ENCODE data around the gene RBP3.

Gene RBP3

DNA sequence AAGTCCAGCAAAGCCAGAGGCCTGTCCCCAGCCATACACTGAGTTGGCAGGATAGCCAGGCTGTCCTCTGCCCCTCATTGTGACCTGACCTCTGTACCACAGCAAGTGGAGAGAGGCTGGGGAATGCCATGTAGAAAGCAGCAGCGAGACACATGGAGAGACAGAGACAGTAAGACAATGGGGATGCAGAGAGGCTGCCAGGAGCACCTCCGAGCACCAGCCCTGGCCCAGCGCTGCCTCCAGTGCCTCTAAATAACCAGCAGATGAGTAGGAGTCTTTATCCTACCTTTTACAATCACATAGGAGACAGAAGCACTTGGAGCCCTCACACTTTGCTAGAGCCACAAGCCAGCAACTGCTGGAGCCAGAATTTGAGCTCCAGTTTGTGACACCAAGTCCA, 17.8 kb upstream of the RBP3 start:
- no peak overlapping the region for H3K4me3 ChIP-seq (ENCODE audit: low read depth, low read length)
- TF ChIP-seq, protein P1, sequence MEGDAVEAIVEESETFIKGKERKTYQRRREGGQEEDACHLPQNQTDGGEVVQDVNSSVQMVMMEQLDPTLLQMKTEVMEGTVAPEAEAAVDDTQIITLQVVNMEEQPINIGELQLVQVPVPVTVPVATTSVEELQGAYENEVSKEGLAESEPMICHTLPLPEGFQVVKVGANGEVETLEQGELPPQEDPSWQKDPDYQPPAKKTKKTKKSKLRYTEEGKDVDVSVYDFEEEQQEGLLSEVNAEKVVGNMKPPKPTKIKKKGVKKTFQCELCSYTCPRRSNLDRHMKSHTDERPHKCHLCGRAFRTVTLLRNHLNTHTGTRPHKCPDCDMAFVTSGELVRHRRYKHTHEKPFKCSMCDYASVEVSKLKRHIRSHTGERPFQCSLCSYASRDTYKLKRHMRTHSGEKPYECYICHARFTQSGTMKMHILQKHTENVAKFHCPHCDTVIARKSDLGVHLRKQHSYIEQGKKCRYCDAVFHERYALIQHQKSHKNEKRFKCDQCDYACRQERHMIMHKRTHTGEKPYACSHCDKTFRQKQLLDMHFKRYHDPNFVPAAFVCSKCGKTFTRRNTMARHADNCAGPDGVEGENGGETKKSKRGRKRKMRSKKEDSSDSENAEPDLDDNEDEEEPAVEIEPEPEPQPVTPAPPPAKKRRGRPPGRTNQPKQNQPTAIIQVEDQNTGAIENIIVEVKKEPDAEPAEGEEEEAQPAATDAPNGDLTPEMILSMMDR (IDR thresholded peaks at IDR 0.05; ENCODE audit: borderline replicate concordance, insufficient read depth, low read depth, low read length): no peak

DNA sequence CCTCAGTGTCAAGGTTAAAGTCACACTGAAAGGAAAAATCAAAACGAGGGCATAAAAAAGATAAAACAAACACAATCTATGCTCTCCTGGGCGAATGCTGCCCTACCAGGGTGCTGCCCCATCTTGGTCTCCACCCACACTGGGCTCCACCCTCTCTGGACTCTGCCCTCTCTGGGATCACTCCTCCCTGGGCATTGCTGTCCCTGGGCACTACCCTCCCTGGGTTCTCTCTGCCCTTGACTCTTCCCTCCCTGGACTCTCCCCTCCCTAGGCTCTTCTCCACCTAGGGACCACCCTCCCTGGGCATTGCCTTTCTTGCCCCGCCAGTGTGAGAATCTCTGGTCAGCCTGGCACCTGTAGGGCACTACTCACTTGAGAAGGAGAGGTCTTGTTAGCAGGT, 17.4 kb upstream of the RBP3 start:
- H3K4me3 ChIP-seq (ENCODE audit: low read depth, low read length): no peak overlapping the region
- TF ChIP-seq, protein P1 (IDR thresholded peaks at IDR 0.05; ENCODE audit: borderline replicate concordance, insufficient read depth, low read depth, low read length): no peak

DNA sequence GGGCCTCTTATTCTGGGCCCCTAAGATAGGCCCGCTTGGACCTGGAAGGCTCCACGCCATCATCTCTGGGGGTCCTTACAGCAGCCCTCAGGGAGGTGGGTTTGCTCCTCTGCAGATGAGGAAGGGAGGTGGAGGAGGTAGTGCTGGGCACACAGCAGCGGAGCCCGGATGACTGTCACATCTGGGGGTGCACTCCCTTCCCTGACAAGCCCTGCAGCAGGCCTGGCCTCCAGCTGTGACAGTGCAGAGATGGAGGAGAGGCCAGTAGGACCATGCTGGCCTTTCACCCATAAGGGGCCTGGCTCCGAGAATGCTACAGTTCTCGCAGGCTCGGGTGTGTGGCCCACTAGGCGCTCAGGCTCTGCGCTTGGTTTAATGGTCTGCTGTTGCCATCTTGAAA, 16.7 kb upstream of the RBP3 start:
- no peak overlapping the region for H3K4me3 ChIP-seq (ENCODE audit: low read depth, low read length)
- TF ChIP-seq, protein P1 (IDR thresholded peaks at IDR 0.05; ENCODE audit: borderline replicate concordance, insufficient read depth, low read depth, low read length): no peak

DNA sequence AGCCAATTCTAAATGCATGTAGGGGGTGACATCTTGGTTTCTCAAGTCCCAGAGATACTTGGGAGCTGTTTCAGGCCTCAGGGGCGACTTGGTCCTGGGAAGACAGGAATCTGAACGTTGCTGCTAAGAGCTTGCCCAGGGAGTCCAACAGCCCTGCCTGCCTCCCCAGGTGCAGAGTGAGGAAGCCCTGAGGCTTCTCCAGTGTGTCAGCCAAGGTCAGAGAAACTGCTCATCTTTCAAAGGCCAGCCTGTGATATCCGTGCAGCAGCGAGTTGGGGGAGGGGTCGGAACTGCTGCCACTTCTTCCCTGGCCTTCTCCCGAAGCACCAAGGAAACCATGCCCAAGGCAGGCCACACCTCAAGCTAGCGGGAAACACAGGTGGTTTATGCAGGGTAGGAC, 16.2 kb upstream of the RBP3 start:
- TF ChIP-seq, protein P1 (IDR thresholded peaks at IDR 0.05; ENCODE audit: borderline replicate concordance, insufficient read depth, low read depth, low read length): no peak
- H3K4me3 ChIP-seq (ENCODE audit: low read depth, low read length): no peak overlapping the region

DNA sequence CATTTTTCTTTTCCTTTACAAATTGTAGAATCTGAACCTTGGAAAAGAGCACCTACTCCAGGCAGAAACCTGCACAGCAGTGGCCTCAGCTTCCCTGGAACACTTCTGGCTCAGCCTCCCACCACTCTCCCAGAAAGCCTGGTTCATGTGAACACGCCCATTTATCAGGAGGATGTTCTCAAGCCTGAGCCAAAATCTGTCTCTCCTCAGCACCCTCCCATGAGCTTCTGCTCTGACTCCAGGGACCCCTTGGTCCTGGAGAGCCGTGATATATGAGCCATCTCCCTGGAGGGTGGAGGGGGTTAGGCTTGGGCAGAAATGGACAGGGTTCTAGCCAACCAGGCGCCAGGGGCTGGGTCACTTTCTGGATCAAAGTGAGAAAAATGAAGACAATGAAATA, 15.8 kb upstream of the RBP3 start:
- H3K4me3 ChIP-seq (ENCODE audit: low read depth, low read length): no peak overlapping the region
- TF ChIP-seq, protein P1 (IDR thresholded peaks at IDR 0.05; ENCODE audit: borderline replicate concordance, insufficient read depth, low read depth, low read length): no peak

DNA sequence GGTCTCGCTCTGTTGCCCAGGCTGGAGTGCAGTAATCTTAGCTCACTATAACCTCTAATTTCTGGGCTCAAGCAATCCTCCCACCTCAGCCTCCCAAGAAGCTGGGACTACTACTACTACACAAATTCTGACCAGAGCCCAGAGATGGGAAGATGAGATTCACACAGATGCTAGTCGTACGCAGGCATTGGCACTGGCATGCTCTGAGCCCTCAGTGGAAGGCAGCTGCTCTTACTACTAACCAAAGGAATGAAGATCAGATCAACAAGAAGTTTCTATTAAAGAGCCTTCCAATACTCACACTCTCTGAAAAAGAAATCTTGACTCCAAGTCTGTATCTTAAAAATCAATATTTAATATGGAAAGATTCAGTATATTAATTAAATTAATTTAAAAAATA, 15.2 kb upstream of the RBP3 start:
- H3K4me3 ChIP-seq (ENCODE audit: low read depth, low read length): no peak overlapping the region
- TF ChIP-seq, protein P1 (IDR thresholded peaks at IDR 0.05; ENCODE audit: borderline replicate concordance, insufficient read depth, low read depth, low read length): no peak

DNA sequence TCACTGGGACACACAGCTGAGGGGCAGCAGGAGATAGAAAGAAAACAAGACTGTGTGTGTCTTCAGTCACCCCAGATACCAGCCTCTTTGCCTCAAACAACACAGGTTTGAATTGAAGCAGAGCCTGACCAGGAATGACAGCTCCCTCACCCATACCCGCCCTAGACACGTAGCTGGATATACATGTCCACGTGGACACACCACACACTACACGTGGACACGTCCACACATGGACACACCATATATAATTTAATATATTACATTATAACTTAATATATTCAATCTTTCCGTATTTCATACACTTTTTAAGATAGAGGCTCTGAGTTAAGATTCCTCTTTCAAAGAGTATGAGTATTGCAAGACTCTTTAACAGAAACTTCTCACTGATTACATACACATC, 14.6 kb upstream of the RBP3 start:
- TF ChIP-seq, protein P1 (IDR thresholded peaks at IDR 0.05; ENCODE audit: borderline replicate concordance, insufficient read depth, low read depth, low read length): no peak
- H3K4me3 ChIP-seq (ENCODE audit: low read depth, low read length): no peak overlapping the region

Data from GM12875 (cell line).